WTC11 (cell line): ENCODE data around the gene STXBP1. TPM values are rescaled to one million over a fixed set of nuclear protein-coding genes. Genes with fewer than 3 reads are reported as not detected.

Experiments used
- ATAC-seq: fragments of 200-7000 bp; cut with Tn5 transposase; 2 replicates; pipeline ENCODE4 v1.10.0; 2021; ENCODE audit warnings: mild to moderate bottlenecking, moderate library complexity
- CTCF ChIA-PET: fragments of 300-600 bp; sonication (Branson Sonifier 250); formaldehyde crosslinking; loops from one replicate; lab custom pipeline; 2021; ENCODE audit warnings: antibody characterized with exemption; lab: Charles Lee
- POLR2A ChIA-PET: fragments of 350-600 bp; sonication (Branson Sonifier 250); formaldehyde crosslinking; loops from one replicate; lab custom pipeline; 2021; ENCODE audit warnings: antibody characterized with exemption; lab: Charles Lee
- DNase-seq: peaks from one replicate; pipeline ENCODE4 v3.0.0; 2021; ENCODE audit warnings: low spot score
- H3K27ac Mint-ChIP-seq: 2 replicates; pipeline ENCODE4 v1.8.0; 2021; ENCODE audit warnings: mixed read lengths
- H3K27me3 Mint-ChIP-seq: 2 replicates; pipeline ENCODE4 v1.8.0; 2021; ENCODE audit warnings: low read depth, mild to moderate bottlenecking, moderate library complexity, mixed read lengths
- H3K36me3 Mint-ChIP-seq: 2 replicates; pipeline ENCODE4 v1.8.0; 2021; ENCODE audit warnings: mixed read lengths
- H3K4me1 Mint-ChIP-seq: 2 replicates; pipeline ENCODE4 v1.8.0; 2022; ENCODE audit warnings: mixed read lengths
- H3K4me3 Mint-ChIP-seq: 2 replicates; pipeline ENCODE4 v1.8.0; 2021; ENCODE audit warnings: mild to moderate bottlenecking, moderate library complexity, mixed read lengths
- H3K9me3 Mint-ChIP-seq: 2 replicates; pipeline ENCODE4 v1.8.0; 2021; ENCODE audit warnings: mixed read lengths
- ETV6 ChIP-seq: sonication (generic); formaldehyde crosslinking; IDR thresholded peaks from 2 replicates; pipeline ENCODE4 v1.8.1; 2022; ENCODE audit warnings: mild to moderate bottlenecking, missing genetic modification reagents
- IRF2 ChIP-seq: sonication (generic); formaldehyde crosslinking; IDR thresholded peaks from 2 replicates; pipeline ENCODE4 v1.8.0; 2022; ENCODE audit warnings: low read depth, missing genetic modification reagents, borderline replicate concordance
- MYBL2 ChIP-seq: sonication (generic); formaldehyde crosslinking; IDR thresholded peaks from 2 replicates; pipeline ENCODE4 v1.8.1; 2023; ENCODE audit warnings: mild to moderate bottlenecking, moderate library complexity, missing genetic modification reagents
- NR2C2 ChIP-seq: sonication (generic); formaldehyde crosslinking; IDR thresholded peaks from 2 replicates; pipeline ENCODE4 v1.8.0; 2022; ENCODE audit warnings: mild to moderate bottlenecking, missing genetic modification reagents
- RELA ChIP-seq: sonication (generic); formaldehyde crosslinking; IDR thresholded peaks from 2 replicates; pipeline ENCODE4 v1.8.1; 2022; ENCODE audit warnings: missing genetic modification reagents, mild to moderate bottlenecking, borderline replicate concordance
- RORB ChIP-seq: fragments of 250-450 bp; sonication (Bioruptor Pico); IDR thresholded peaks from 2 replicates; pipeline ENCODE4 v1.9.0; 2021; ENCODE audit warnings: mild to moderate bottlenecking
- TEAD1 ChIP-seq: sonication (generic); formaldehyde crosslinking; IDR thresholded peaks from 2 replicates; pipeline ENCODE4 v1.8.0; 2022; ENCODE audit warnings: mild to moderate bottlenecking, missing genetic modification reagents
- TP53 ChIP-seq: sonication (generic); formaldehyde crosslinking; IDR thresholded peaks from 2 replicates; pipeline ENCODE4 v1.8.1; 2023; ENCODE audit warnings: mild to moderate bottlenecking, missing genetic modification reagents
- ZNF138 ChIP-seq: sonication (generic); formaldehyde crosslinking; conservative IDR thresholded peaks from 2 replicates; pipeline ENCODE4 v1.8.1; 2022; ENCODE audit warnings: mild to moderate bottlenecking, moderate library complexity, missing genetic modification reagents
- total RNA-seq: library from RNA; stranded (reverse); gene quantifications from 3 replicates; pipeline ENCODE4 v1.2.3, GENCODE V29; 2021
- TF ChIP-seq, protein P1 (sequence below): sonication (generic); formaldehyde crosslinking; IDR thresholded peaks from 2 replicates; pipeline ENCODE4 v1.8.1; 2023; ENCODE audit warnings: mild to moderate bottlenecking, missing genetic modification reagents, moderate library complexity
- TF ChIP-seq, protein P2 (sequence below): sonication (generic); formaldehyde crosslinking; IDR thresholded peaks from 2 replicates; pipeline ENCODE4 v1.8.1; 2022; ENCODE audit warnings: low read depth, mild to moderate bottlenecking, moderate library complexity, missing genetic modification reagents, borderline replicate concordance
- TF ChIP-seq, protein P3 (sequence below): sonication (generic); formaldehyde crosslinking; IDR thresholded peaks from 2 replicates; pipeline ENCODE4 v1.8.0; 2022; ENCODE audit warnings: mild to moderate bottlenecking, missing genetic modification reagents
- TF ChIP-seq, protein P4 (sequence below): sonication (generic); formaldehyde crosslinking; IDR thresholded peaks from 2 replicates; pipeline ENCODE4 v1.8.1; 2022; ENCODE audit warnings: low read depth, missing genetic modification reagents, borderline replicate concordance
- TF ChIP-seq, protein P5 (sequence below): sonication (generic); formaldehyde crosslinking; IDR thresholded peaks from 2 replicates; pipeline ENCODE4 v1.8.0; 2023; ENCODE audit warnings: mild to moderate bottlenecking, missing genetic modification reagents
- TF ChIP-seq, protein P6 (sequence below): sonication (generic); formaldehyde crosslinking; conservative IDR thresholded peaks from 2 replicates; pipeline ENCODE4 v1.8.1; 2022; ENCODE audit warnings: mild to moderate bottlenecking, missing genetic modification reagents
- TF ChIP-seq, protein P7 (sequence below): sonication (generic); formaldehyde crosslinking; IDR thresholded peaks from 2 replicates; pipeline ENCODE4 v1.8.1; 2022; ENCODE audit warnings: mild to moderate bottlenecking, missing genetic modification reagents, moderate library complexity, borderline replicate concordance
- TF ChIP-seq, protein P8 (sequence below): fragments of 200-600 bp; IDR thresholded peaks from 2 replicates; pipeline ENCODE4 v1.8.0; 2022; ENCODE audit warnings: antibody characterized with exemption
- TF ChIP-seq, protein P9 (sequence below): fragments of 250-450 bp; sonication (Bioruptor Pico); conservative IDR thresholded peaks from 2 replicates; pipeline ENCODE4 v1.9.0; 2021; ENCODE audit warnings: mild to moderate bottlenecking

The STXBP1 gene
- total RNA-seq, 1 experiment from 2014 or later, result 37.1 TPM

DNA sequence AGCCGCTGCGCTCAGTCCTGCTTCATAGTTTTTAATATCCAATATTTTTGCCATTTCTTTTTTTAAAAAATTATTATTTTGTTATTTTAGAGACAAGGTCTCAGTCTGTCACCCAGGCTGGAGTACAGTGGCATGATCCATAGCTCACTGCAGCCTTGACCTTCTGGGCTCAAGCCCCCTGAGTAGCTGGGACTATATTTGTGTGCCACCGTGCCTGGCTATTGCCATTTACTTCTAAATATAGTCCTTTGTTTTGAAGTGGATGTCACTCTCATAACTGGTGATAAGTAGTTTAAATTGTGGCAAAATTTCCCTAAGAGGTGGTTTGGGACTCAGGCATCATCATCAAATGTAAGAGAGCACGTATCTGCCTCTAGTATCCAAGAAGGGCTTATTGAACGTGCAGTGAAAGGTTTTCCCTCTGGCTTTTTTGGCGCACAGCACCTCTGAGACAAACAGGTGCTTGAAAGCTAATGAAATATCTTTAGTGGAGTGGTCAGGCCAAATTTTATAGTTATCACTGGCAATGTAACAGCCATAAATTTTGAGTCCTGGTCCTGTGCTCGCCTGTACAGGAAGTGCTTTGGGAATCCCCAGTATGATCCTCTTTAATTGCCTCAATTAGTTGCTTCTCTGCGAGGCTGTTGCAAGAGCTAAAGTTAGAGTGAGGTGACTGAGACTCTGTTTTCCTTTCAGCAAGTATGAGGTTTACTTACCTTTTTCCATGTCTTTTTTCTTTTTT, 14.8 kb downstream of the STXBP1 start (continued):
- TF ChIP-seq, protein P1, sequence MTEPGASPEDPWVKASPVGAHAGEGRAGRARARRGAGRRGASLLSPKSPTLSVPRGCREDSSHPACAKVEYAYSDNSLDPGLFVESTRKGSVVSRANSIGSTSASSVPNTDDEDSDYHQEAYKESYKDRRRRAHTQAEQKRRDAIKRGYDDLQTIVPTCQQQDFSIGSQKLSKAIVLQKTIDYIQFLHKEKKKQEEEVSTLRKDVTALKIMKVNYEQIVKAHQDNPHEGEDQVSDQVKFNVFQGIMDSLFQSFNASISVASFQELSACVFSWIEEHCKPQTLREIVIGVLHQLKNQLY (CRISPR knock-in tag), result no peak
- TF ChIP-seq, protein P2, sequence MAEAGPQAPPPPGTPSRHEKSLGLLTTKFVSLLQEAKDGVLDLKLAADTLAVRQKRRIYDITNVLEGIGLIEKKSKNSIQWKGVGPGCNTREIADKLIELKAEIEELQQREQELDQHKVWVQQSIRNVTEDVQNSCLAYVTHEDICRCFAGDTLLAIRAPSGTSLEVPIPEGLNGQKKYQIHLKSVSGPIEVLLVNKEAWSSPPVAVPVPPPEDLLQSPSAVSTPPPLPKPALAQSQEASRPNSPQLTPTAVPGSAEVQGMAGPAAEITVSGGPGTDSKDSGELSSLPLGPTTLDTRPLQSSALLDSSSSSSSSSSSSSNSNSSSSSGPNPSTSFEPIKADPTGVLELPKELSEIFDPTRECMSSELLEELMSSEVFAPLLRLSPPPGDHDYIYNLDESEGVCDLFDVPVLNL, result no peak
- no peak for TF ChIP-seq MYBL2 (CRISPR knock-in tag)

DNA sequence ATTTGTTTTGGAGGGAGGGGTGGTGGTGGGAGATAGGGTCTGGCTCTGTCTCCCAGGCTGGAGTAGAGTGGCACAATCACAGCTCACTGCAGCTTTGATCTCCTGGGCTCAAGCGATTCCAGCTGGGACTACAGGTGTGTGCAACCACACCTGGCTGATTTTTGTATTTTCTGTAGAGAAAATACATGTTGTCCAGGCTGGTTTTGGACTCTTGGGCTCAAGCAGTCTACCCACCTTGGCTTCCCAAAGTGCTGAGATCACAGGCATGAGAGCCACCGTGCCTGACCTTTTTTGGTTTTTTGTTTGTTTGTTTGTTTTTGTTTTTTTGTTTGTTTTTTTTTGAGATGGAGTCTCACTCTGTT, 15.4 kb downstream of the STXBP1 start:
- POLR2A ChIA-PET, result interaction anchor here (0.6 kb wide), 1 partner anchor 749 kb away, joined by 4 read pairs; no protein-coding TSS in a partner anchor
- CTCF ChIA-PET, result interaction anchor here (0.5 to 1.4 kb wide), 2 partner anchors 107 to 255 kb away, joined by 3 to 4 read pairs; partner anchors contain the start of gene TOR2A
- TF ChIP-seq IRF2 (CRISPR knock-in tag) (no peak), RELA (no peak), RORB (CRISPR knock-in tag) (no peak), ZNF138 (CRISPR knock-in tag) (no peak), NR2C2 (CRISPR knock-in tag) (no peak), ETV6 (no peak), TEAD1 (CRISPR knock-in tag) (no peak), TP53 (CRISPR knock-in tag) (no peak)
- TF ChIP-seq, protein P3, sequence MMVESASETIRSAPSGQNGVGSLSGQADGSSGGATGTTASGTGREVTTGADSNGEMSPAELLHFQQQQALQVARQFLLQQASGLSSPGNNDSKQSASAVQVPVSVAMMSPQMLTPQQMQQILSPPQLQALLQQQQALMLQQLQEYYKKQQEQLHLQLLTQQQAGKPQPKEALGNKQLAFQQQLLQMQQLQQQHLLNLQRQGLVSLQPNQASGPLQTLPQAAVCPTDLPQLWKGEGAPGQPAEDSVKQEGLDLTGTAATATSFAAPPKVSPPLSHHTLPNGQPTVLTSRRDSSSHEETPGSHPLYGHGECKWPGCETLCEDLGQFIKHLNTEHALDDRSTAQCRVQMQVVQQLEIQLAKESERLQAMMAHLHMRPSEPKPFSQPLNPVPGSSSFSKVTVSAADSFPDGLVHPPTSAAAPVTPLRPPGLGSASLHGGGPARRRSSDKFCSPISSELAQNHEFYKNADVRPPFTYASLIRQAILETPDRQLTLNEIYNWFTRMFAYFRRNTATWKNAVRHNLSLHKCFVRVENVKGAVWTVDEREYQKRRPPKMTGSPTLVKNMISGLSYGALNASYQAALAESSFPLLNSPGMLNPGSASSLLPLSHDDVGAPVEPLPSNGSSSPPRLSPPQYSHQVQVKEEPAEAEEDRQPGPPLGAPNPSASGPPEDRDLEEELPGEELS (CRISPR knock-in tag), result no peak
- TF ChIP-seq, protein P4, sequence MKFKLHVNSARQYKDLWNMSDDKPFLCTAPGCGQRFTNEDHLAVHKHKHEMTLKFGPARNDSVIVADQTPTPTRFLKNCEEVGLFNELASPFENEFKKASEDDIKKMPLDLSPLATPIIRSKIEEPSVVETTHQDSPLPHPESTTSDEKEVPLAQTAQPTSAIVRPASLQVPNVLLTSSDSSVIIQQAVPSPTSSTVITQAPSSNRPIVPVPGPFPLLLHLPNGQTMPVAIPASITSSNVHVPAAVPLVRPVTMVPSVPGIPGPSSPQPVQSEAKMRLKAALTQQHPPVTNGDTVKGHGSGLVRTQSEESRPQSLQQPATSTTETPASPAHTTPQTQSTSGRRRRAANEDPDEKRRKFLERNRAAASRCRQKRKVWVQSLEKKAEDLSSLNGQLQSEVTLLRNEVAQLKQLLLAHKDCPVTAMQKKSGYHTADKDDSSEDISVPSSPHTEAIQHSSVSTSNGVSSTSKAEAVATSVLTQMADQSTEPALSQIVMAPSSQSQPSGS (CRISPR knock-in tag), result no peak
- TF ChIP-seq, protein P5, sequence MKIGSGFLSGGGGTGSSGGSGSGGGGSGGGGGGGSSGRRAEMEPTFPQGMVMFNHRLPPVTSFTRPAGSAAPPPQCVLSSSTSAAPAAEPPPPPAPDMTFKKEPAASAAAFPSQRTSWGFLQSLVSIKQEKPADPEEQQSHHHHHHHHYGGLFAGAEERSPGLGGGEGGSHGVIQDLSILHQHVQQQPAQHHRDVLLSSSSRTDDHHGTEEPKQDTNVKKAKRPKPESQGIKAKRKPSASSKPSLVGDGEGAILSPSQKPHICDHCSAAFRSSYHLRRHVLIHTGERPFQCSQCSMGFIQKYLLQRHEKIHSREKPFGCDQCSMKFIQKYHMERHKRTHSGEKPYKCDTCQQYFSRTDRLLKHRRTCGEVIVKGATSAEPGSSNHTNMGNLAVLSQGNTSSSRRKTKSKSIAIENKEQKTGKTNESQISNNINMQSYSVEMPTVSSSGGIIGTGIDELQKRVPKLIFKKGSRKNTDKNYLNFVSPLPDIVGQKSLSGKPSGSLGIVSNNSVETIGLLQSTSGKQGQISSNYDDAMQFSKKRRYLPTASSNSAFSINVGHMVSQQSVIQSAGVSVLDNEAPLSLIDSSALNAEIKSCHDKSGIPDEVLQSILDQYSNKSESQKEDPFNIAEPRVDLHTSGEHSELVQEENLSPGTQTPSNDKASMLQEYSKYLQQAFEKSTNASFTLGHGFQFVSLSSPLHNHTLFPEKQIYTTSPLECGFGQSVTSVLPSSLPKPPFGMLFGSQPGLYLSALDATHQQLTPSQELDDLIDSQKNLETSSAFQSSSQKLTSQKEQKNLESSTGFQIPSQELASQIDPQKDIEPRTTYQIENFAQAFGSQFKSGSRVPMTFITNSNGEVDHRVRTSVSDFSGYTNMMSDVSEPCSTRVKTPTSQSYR (CRISPR knock-in tag), result no peak
- TF ChIP-seq, protein P6, sequence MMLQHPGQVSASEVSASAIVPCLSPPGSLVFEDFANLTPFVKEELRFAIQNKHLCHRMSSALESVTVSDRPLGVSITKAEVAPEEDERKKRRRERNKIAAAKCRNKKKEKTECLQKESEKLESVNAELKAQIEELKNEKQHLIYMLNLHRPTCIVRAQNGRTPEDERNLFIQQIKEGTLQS (CRISPR knock-in tag), result no peak
- TF ChIP-seq, protein P7, sequence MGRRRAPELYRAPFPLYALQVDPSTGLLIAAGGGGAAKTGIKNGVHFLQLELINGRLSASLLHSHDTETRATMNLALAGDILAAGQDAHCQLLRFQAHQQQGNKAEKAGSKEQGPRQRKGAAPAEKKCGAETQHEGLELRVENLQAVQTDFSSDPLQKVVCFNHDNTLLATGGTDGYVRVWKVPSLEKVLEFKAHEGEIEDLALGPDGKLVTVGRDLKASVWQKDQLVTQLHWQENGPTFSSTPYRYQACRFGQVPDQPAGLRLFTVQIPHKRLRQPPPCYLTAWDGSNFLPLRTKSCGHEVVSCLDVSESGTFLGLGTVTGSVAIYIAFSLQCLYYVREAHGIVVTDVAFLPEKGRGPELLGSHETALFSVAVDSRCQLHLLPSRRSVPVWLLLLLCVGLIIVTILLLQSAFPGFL, result no peak
- TF ChIP-seq, protein P8, sequence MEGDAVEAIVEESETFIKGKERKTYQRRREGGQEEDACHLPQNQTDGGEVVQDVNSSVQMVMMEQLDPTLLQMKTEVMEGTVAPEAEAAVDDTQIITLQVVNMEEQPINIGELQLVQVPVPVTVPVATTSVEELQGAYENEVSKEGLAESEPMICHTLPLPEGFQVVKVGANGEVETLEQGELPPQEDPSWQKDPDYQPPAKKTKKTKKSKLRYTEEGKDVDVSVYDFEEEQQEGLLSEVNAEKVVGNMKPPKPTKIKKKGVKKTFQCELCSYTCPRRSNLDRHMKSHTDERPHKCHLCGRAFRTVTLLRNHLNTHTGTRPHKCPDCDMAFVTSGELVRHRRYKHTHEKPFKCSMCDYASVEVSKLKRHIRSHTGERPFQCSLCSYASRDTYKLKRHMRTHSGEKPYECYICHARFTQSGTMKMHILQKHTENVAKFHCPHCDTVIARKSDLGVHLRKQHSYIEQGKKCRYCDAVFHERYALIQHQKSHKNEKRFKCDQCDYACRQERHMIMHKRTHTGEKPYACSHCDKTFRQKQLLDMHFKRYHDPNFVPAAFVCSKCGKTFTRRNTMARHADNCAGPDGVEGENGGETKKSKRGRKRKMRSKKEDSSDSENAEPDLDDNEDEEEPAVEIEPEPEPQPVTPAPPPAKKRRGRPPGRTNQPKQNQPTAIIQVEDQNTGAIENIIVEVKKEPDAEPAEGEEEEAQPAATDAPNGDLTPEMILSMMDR, result no peak
- TF ChIP-seq, protein P9, sequence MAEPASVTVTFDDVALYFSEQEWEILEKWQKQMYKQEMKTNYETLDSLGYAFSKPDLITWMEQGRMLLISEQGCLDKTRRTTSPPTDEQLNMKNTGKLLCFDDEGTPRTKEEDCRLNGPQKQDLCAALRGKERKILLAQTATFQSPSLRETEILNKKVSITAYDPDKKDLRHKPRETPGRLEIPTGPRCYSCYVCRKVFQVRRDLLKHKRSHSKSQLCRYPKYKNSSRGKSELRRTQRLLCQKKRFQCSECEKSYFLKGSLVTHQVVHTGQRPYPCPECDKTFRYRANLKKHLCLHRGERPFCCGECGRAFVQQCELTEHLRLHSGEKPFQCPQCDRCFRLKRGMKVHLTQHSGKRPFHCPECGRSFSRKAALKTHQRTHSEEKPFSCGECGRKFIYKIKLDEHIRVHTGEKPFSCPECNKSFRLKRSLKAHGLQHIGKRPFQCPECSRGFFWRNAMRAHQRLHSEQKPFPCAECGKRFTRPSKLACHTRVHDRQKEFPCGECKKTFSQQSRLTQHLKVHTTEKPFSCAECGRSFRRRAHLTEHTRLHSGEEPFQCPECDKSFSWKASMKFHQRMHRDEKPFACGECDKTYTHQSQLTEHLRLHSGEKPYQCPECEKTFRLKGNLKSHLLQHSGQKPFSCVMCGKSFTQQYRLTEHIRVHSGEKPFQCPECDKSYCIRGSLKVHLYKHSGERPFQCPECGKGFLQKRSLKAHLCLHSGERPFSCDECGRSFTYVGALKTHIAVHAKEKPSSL, result no peak

More for the DNA sequence above, 15.4 kb downstream of the STXBP1 start:
- DNase-seq, result no peak
- no peaks in the 10 kb centered on the region for H3K9me3 Mint-ChIP-seq
- peaks cover 21% of the 10 kb centered on the region for H3K4me1 Mint-ChIP-seq
- H3K4me3 Mint-ChIP-seq, result no peak overlapping the region
- no peaks in the 10 kb centered on the region for H3K36me3 Mint-ChIP-seq
- H3K27ac Mint-ChIP-seq, result no peak overlapping the region; the same call in 1 of the 2 replicates
- H3K27me3 Mint-ChIP-seq, result no peaks in the 10 kb centered on the region
- ATAC-seq, result no peak
